HG02571 (cell line): ENCODE results near the gene CYP2W1.

Experiments used
- ATAC-seq: cut with Tn5 transposase; IDR thresholded peaks from one replicate; pipeline ENCODE4 v1.9.1; 2021; ENCODE audit warnings: mild to moderate bottlenecking, moderate library complexity; ENCODE audit not compliant: unreplicated experiment

Gene CYP2W1

GRCh38 chr7:981793-982510 is 1.0 kb upstream of the CYP2W1 start:
- no peak for ATAC-seq

- no peak for ATAC-seq
These were observed 424 bp upstream of the CYP2W1 start for GRCh38 chr7:982511-983003.

- no peak for ATAC-seq
These were observed 663 bp downstream of the CYP2W1 start for GRCh38 chr7:983616-984071.

GRCh38 chr7:984361-985126 is 1.6 kb downstream of the CYP2W1 start:
- ATAC-seq: no peak

GRCh38 chr7:985127-985416 is 2.1 kb downstream of the CYP2W1 start:
- no peak for ATAC-seq

GRCh38 chr7:985915-986741 is 3.1 kb downstream of the CYP2W1 start:
- ATAC-seq: no peak

GRCh38 chr7:986766-987751 is 4.1 kb downstream of the CYP2W1 start:
- ATAC-seq: no peak

GRCh38 chr7:987909-988308 is 4.9 kb downstream of the CYP2W1 start:
- no peak for ATAC-seq

- no peak for ATAC-seq
These were observed 5.5 kb downstream of the CYP2W1 start for GRCh38 chr7:988426-988911.

GRCh38 chr7:988963-989529 is 6.1 kb downstream of the CYP2W1 start:
- no peak for ATAC-seq

- no peak for ATAC-seq
These were observed 7.5 kb downstream of the CYP2W1 start for GRCh38 chr7:990352-990932.

GRCh38 chr7:990933-991728 is 8.2 kb downstream of the CYP2W1 start:
- ATAC-seq: no peak

- ATAC-seq: no peak
These were observed 9.0 kb downstream of the CYP2W1 start for GRCh38 chr7:991729-992656.

GRCh38 chr7:992709-993607 is 10.0 kb downstream of the CYP2W1 start:
- ATAC-seq: peak; percentile 70

- no peak for ATAC-seq
These were observed 11.8 kb downstream of the CYP2W1 start for GRCh38 chr7:994592-995308.

- ATAC-seq: no peak
These were observed 12.6 kb downstream of the CYP2W1 start for GRCh38 chr7:995571-995970.
